GM21515 (cell line): ENCODE data around the gene GAMT.
"Not testable (repeated sequence)": the region's sequence is repeated elsewhere in the genome, so short reads cannot be mapped to it uniquely, and the experiment has no call there.

Experiments used
- ATAC-seq: cut with Tn5 transposase; IDR thresholded peaks from one replicate; pipeline ENCODE4 v1.9.1; 2021; ENCODE audit not compliant: unreplicated experiment

The GAMT gene

DNA sequence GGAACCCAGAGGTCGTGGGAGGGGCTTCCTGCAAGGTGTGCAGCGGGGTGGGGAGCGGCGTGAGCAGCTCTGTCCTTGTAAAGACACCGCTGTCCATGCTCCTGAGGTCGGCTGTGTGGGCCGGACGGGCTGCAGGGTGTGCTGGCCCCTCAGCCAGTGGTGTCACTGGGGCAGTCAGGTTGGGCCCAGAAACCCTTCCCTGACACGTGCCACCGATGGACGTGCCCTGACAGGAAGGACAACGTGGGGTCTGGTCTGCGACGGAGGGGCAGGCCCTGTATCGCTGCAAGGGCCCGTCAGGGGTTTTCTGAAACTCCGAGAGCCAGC is 32.7 kb upstream of the GAMT start:
- no peak for ATAC-seq

DNA sequence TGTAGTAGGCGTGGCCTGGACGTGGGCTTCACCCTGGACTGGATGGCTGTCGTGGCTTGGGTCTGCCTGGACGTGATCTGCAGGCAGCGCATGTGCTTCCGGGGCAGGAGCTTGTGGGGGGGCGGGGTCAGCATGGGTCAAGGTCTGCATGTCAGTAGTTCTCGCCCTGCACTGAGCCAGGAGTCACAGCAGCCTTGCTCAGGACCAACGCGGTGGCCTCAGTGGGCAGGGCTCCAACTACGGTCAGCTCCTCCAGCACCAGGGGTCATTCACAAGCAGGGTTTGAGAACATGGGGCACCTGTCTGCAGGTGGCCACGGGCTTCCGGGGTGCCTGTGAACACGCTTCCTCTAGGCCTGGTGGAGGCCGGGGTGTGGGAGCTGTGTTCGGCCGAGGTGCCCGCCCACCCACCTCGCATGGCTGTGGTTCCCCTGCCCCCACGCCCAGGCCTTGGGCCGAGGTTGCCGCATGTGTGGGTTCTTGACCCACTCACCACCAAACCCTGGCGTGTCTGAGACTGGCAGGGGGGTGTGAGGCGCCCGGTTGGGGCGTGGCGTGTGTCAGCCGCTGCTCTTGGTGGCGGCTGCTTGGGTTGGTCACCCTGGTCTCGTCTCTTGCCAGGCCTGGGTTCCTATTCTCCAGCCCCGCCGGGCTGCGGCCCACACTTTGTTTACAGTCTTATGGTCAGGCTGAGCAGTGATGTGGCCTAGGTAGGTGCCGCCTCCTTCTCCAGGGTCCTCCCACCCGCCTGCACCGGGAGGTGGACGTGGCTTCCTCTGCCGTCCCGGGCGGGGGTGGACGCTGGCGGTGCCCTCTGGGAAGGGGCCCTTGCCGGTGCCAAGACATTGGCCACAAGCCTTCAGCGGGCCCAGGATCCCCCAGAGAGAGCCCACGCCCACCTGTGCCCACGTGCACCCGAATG is 32.0 kb upstream of the GAMT start:
- ATAC-seq = no peak

DNA sequence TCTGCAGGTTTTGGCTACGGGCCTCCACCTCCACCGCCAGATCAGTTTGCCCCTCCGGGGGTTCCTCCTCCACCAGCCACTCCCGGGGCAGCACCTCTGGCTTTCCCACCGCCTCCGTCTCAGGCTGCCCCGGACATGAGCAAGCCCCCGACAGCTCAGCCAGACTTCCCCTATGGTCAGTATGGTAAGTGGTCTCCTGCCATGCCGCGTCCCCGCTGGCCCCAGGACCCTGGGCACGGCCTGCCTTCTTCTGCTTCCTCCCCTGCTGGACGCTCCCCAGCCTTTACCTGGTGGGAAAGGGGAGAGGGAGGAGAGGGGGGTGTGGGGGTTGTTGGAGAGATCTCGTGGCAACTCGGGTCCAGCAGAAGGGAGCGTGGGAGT is 31.2 kb upstream of the GAMT start:
- ATAC-seq = no peak

DNA sequence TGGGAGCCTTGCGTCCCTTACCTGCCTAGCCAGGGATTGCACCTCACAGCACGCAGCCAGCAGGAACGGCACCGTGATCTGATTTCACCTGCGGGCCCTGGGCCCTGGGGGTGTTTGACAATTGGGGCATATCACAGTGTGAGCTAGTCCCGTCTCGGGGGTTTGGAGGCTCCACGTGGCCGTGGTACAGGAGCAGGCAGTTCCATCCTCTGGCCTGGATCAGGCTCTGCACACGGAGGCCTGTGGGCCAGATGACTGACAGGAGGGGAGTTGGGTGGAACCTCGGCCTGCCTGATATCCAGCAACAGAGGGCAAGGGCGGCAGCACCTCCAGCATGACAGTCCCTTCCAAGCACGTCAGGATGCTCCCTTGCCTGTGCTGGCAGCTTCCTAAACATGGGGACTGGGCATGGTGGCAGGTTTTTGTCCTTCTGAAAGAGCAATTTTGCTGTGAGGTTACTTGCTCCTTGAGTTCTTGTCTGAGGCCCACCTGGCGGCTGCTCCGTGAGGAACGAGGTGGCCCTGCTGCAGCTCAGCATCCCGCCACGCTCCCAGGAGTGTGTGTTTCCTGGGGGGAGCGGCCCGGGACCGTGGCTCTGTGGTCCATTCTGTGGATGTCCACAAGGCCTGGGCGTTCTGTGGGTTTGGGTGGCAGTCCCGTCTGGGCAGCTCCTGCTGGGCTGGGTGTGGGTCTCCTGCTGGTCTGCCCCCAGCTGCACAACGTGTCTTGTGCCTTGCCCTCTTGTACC is 30.6 kb upstream of the GAMT start:
- no peak for ATAC-seq

DNA sequence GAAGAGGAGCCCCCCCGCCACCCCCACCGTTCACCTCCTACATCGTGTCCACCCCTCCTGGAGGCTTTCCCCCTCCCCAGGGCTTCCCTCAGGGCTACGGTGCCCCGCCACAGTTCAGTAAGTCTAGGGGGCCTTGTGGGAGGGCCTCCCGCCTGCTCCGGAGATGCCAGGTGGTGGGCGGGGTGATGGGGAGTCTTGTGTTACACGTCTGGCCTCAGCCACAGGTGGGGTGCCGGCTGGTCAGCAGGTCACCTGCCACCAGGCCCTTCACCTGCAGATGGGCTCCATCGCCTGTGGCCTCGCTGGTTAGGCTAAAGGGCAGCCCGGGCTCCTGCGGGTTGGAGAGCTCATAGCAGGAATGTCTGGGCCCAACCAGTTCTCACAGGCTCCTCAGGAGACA is 28.9 kb upstream of the GAMT start:
- no peak for ATAC-seq

DNA sequence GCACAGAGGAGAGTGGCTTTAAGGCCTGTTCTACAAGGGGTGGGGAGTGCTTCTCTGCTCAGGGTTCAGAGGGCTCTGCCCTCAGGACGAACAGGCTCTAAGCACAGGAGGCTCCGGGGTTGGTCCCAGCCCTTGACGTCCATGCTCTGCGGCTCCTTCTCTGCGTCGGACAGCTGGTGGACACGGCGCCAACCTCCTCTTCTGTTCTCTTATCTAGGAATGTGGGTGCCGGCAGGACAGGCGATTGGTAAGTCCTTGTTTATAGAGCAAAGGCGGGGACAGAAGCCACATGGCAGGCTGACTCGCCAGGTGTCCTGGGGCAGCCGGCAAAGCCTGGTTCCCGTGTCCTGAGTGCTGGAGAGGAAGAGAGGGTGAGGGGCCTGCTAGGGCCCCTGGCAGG is 28.4 kb upstream of the GAMT start:
- ATAC-seq = no peak

DNA sequence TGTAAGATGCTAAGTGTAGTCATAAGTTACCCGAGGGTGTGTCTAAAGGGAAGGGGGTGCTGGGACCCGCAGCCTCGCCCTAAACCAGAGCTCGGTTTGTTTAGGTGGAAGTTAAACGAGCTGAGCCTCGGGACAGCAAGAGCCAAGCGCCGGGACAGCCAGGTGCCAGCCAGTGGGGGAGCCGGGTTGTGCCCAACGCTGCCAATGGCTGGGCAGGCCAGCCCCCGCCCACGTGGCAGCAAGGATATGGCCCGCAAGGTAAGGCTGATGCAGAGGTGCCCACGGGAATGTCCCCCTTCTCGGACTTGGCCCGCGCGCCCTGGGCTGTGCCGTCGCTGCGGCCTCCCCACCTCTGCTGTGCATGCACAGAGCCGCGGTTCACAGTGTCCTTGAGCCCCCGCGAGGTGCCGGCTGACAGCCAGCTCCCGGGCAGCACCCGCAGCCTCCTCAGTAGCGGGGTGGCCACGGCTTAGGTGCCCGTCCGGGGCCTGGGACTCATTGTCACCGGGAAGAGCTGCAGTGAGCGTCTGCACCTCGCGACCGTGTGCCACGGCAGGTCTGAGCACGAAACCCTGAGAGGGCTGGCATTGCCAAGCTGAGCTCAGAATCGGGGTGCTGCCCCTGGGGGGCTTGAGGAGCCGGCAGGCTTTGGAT is 27.5 kb upstream of the GAMT start:
- no peak for ATAC-seq

DNA sequence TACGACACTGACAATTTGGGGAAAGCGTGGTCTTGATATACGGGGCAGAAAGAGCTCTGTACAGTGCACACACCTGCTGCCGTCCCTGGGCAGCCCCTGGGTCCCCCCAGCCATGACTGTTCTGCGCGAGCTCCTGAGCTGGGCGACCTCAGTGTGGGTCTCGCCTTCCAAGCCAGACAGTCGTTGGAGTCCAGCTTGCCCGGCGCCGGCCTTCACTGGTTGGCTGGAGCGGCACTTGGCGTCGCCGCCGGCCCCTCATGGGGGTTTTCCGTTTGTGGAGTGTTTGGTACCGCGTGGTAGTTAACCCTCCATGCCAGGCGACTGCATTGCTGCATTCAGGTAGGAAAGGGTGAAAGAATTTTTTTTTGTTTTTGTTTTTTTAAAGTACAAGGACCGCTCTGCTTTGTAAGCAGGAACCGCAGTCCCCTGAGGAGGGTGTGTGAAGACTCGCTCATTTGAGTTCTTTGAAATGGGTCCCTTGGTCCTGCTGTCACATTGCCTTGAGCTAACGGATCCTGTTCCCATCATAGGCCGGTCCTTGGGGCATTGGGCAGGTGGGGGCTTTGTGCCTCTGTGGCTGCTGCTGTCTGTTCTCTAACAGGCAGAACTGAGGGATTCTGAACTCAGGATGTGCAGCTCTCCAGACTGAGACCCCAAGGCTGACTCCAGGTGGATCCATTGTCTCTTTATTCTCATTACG is 26.0 kb upstream of the GAMT start:
- ATAC-seq = no peak

DNA sequence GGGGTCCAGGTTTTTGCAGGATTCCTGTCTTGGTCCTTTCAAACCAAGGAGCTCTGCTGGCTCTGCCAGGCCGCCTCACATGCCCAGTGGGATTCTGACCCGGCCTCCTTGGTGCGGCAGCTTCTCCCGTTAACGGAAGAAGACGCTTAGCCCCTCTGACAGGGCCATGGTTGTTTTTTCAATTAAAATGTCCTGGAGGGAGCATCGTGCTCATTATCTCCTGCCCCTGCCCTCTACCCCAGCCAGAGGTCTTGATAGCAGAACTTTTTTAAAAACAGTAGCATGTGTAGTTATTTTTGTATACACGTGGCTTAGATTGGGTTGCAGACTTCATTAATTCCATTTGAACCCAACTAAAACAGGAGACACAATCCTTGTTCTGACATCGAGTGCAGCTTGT is 25.4 kb upstream of the GAMT start:
- ATAC-seq = no peak

DNA sequence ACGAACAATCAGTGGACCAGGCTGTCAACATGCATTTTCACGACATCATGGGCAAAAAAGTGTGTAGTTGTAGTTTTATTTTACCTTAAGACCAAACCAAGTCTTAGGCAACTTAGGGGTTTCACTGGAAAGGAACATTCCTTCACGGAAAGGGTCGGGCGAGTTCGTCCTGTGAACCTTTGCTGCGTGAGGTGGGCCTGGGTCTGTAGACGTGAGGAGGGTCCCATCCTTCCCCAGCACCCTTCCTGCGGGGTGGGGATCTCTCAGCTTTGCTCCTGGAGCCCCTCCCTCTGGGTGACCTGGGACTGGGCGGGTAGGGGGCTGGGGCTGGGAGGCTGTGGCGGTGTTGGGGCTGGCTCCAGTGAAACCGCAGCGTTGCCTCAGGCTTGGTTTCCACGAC is 24.6 kb upstream of the GAMT start:
- no peak for ATAC-seq

DNA sequence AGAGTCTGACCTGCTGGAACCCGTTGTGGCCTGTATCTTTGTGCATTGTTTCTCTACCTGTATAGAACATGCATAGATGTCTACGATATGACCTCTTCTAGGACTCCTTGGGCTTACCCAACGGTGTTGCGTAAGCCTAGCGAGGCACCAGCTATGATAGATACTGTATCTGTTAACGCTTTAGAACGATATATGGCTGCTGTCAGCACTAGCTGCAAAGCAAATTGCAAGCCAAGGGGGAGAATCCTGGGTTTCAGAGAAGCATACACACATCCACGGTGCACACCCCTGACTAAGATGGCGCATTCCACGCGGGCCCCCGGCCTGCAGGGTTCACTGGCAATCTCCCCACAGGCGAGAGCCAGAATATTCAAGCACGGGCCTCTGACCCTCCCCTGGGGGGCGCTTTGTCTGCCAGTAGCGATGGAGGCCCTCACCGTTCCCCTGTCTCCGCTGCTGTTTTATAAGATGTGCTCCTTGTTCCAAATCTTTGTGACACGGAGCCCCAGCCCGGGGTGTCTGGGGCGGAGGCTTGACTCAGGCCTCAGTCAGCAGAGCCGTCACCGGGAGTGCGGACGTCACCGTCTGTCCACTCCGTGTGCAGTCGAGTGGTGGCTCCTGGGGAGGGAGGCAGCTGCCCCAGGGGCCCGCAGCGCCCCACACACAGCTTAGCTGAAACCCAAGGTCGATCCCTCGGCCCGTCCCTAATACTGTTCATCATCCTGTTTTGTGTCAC is 23.9 kb upstream of the GAMT start:
- no peak for ATAC-seq

DNA sequence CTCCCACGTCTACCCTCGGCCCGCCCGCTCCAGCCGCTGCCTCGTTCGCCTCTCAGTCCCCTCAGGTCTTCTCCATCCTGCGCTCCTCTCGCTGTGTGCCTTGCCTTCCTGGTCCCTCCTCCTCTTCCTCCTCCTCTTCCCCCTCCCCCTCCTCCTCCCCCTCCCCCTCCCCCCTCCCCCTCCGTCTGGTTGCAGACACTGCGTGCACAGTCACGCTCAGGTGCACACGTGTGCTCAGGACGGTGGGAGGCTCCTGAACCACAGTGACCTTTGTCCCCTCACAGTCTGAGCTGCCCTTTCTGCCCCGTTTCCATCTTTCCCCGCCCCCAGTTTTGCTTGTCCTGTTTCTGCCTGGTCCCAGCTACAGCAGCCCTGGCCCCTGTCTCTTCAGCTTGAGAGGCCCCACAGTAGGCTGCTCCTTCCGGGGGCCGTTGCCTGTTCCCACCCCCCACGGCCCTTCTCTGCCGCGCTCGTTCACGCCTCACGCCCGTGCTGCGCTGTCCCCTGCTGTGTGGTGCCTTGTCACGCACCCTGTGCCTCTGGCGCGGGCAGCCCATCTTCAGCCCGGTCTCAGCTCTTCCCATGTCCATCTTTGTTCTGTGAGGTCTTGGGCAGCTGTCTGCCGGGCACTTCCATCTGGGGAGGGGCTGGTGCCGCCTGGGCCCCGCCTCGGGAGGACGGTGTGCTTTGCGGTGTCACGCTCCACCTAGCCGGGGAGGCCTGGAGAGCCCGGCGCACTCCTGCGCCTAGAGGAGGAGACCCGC is 23.0 kb upstream of the GAMT start:
- ATAC-seq = no peak

DNA sequence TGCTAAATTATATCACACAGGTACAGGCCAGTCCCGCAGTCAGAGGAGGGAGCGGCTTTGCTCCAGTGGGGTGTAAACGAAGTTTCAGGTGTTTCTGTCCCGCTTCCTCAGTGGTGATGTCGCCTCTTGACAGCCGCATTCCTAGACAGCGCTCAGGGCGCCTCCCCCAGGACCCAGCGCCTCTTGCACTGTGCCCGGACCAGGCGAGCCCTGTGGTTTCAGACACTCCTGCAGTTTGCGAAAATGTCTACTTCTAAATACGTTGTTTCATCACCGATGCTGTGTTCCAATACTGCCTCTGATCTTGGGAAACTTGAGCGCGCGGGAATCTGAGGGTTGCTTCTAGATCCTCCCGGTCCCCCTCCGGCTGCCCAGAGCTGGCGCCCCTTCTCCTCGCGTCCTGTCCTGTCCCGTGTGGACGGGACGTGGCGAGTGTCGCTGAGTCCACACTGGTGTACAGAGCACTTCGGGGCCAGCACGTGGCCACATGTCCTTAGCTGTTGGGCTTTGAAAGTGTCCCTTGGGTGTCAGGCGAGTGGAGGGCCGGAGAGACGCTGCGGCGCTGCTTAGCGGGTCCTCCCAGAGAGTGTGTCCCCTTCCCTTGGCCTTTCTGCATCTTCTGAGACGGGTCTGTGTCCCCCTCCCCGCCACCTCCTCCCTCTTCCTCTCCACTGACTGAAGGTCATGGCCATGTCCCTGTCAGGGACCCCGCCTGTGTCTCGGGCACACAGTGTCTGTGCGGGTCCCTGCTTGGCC is 22.3 kb upstream of the GAMT start:
- ATAC-seq = no peak

DNA sequence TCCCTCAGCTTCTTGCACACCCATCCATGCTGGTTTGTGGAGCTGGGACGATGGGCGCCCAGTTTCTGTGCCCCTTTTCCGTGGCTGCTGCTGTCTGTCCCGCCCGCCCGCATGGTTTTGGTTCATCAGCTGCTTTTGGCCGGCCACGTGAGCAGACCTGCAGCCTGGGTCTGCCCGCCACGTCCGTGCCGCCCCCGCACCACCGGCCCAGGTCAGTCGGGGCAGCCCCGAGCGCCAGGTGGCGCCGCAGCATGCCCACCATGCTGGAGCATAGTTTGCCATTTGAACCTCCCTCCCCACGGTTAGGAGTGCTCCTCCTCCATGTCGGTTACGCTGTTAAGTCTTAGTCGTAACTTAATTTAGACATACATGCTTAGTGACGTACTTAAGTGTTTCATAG is 21.6 kb upstream of the GAMT start:
- ATAC-seq = no peak

DNA sequence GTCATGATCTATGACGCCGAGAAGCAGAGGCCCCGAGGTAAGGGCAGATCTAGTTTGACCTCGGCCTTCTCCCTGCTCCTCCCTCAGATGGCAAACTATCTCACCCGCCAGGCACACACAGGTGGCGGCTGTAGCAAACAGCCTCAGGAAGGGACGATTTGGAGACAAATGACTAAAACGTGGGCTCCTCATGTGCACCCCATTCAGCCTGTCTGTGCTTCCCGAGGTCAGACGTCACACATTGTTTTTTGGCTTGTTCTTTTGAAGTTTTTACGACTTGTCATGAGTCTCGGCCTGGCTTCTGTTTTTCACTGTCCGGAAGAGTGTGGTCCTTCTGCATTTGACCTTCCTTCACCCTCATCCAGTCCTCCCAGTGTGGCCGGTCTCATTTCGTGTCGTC is 21.0 kb upstream of the GAMT start:
- ATAC-seq = no peak

DNA sequence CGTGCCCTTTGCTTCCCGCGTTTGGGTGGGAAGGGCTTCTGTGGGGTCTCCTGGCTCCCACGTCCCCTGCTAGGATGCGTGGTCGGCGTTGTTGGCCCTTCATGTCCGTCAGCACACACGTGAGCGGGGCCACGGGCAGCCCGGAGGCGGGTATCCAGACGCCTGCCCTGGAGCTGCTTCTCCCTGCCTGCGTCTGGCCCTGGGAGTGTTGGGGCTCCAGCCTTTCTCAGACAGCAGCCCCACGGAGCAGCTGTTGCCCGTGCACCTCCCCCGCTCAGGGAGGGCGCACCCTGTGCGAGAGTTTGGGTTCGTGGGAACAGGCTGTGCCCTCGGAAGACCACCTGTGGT is 20.6 kb upstream of the GAMT start:
- no peak for ATAC-seq

DNA sequence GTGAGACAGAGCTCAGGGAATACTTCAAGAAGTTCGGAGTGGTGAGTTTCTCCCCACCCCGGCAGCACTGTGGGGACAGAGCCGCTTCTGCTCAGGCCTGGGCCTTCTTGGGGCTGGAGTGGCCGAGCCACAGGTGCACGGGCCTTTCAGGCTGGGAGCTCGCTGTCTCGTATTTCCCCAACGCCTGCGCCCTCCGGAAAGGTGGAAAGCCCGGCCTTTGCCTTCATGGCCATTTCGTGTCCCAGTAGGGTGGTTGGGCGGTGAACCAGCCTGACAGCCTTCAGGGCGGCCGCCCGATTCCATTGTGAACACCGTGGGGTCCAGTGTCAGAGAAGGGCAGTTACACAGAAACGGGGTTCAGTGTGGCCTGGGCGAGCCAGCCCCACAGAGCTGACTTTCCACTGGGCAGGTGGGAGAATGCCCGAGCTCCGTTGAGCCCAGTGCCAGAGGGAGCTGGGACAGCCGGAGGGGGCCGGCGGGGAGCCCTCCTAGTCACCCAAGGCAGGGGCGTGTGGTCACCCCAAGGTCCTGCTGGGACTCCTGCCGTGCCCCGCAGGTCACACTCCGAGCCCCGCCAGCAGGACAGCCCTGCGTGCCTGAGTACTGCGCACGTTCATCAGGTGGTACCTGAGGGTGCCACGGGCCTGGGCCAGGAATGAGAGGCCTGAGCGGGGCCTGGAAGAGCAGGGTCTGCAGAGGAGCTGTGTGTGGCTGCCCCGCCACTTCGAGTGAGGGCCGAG is 20.0 kb upstream of the GAMT start:
- ATAC-seq = no peak

DNA sequence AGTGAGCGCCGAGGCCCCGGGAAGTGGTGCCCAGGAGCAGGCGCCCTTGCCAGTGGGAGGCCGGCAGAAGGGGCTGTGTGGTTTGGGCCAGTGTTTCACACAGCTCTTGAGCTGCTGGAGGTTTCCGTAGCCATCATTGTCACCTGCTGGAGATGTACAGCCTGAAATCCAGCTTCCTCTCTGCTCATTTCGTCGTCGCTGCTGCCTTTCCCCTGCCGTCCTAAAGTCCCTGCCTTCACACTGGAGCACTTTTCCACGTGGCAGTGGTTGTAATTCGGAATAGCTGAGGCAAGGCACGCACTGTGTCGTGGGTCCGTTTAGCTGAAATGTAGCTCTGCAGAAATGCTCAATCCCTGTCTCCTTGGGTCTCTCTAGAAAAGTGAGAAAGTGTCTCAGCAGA is 19.2 kb upstream of the GAMT start:
- no peak for ATAC-seq

DNA sequence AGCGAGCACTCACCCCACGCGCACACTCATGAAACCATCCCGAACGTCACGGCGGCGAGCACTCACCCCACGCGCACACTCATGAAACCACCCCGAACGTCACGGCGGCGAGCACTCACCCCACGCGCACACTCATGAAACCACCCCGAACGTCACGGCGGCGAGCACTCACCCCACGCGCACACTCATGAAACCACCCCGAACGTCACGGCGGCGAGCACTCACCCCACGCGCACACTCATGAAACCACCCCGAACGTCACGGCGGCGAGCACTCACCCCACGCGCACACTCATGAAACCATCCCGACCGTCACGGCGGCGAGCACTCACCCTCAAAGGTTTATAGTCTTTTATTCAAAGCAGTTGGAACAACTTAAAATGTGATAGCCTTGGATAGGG is 18.7 kb upstream of the GAMT start:
- ATAC-seq = not testable (repeated sequence)
